ENCODE data around the gene L3MBTL4.

- no peak for TF ChIP-seq CTCF (IDR thresholded peaks at IDR 0.05)
- TF ChIP-seq POLR2A (IDR thresholded peaks at IDR 0.05): no peak
Measured at GRCh38 chr18:5937795-5938194, 476.9 kb downstream of the L3MBTL4 start.

All from adrenal gland (tissue), 5 donors.